HG03520 (cell line): ENCODE data around the gene TLN1.

Experiments
- ATAC-seq: cut with Tn5 transposase; IDR thresholded peaks from one replicate; pipeline ENCODE4 v1.9.1; 2021; ENCODE audit warnings: mild to moderate bottlenecking, moderate library complexity; ENCODE audit not compliant: unreplicated experiment

Gene TLN1

GRCh38 chr9:35665471-35665818, 66.5 kb downstream of the TLN1 start:
- no peak for ATAC-seq

- no peak for ATAC-seq
Measured at GRCh38 chr9:35664531-35665470, 67.2 kb downstream of the TLN1 start, which contains the start of gene ARHGEF39. Gene ARHGEF39, minus strand, starts transcription at chr9:35665195. Its CDS starts 26 bp downstream, at chr9:35665169.

GRCh38 chr9:35662437-35662836, 69.6 kb downstream of the TLN1 start:
- no peak for ATAC-seq

- ATAC-seq, result no peak
Measured at GRCh38 chr9:35661756-35662350, 70.1 kb downstream of the TLN1 start.

- ATAC-seq, result no peak
Measured at GRCh38 chr9:35660966-35661415, 71.0 kb downstream of the TLN1 start.

GRCh38 chr9:35659340-35659739, 72.7 kb downstream of the TLN1 start:
- no peak for ATAC-seq

- no peak for ATAC-seq
Measured at GRCh38 chr9:35658968-35659220, 73.1 kb downstream of the TLN1 start.

- peak; percentile 54 for ATAC-seq
Measured at GRCh38 chr9:35658137-35658967, 73.6 kb downstream of the TLN1 start, which contains the start of gene CCDC107. Gene CCDC107, plus strand, starts transcription at chr9:35658292. Its CDS starts 88 bp downstream, at chr9:35658380.

GRCh38 chr9:35657546-35658136, 74.4 kb downstream of the TLN1 start, which contains the start of gene RMRP:
Gene RMRP, minus strand, starts transcription at chr9:35658019.
- ATAC-seq, result peak; percentile 84

GRCh38 chr9:35656831-35657545, 75.0 kb downstream of the TLN1 start:
- no peak for ATAC-seq

- no peak for ATAC-seq
Measured at GRCh38 chr9:35656348-35656747, 75.6 kb downstream of the TLN1 start.

GRCh38 chr9:35653611-35654010, 78.4 kb downstream of the TLN1 start:
- ATAC-seq, result no peak

- ATAC-seq, result no peak
Measured at GRCh38 chr9:35652829-35653209, 79.2 kb downstream of the TLN1 start.

- ATAC-seq, result no peak
Measured at GRCh38 chr9:35651956-35652828, 79.8 kb downstream of the TLN1 start.

- ATAC-seq, result no peak
Measured at GRCh38 chr9:35650341-35651158, 81.4 kb downstream of the TLN1 start, which contains the start of gene SIT1. Gene SIT1, minus strand, starts transcription at chr9:35650931. Its CDS starts 78 bp downstream, at chr9:35650853.

- ATAC-seq, result no peak
Measured at GRCh38 chr9:35649431-35650340, 82.3 kb downstream of the TLN1 start.
